Dermis blood vessel endothelial cell (primary cell): ENCODE data around the gene BACE2. TPM values are rescaled to one million over a fixed set of nuclear protein-coding genes. Genes with fewer than 3 reads are reported as not detected.
"Not testable (repeated sequence)": the region's sequence is repeated elsewhere in the genome, so short reads cannot be mapped to it uniquely, and the experiment has no call there.

Source experiments
- DNase-seq: peaks from one replicate; pipeline ENCODE4 v3.0.0; 2010
- total RNA-seq: library from RNA; depleted of rRNA; stranded (reverse); fragments of >200 nt; gene quantifications from 2 replicates; pipeline ENCODE4 v1.2.3, GENCODE V29; 2014

Gene BACE2
- total RNA-seq, 1 donor from 2014 or later, result 696 TPM

DNA sequence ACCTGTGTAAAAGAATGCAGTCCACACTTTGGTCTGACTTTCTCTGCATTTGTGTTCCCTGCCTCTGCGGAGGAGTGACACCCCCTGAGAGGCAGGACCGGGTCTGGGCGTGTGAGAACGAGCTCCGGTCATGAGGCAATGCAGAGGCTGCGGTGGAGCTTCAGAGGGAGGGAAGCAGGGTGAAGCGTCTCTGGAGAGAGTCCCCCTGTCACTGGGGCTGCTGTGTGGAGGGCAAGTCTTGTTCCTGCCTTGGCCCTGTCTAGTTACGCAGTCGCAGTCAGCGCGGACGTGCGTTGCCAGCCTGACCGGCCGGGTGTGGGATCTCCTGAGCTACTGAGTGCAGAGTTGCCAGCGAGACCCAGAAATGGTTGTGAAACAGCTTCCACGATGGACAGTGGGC lies 48.5 kb downstream of the BACE2 start:
- no peak for DNase-seq

GRCh38 chr21:41217671-41218385 lies 49.9 kb downstream of the BACE2 start:
- no peak for DNase-seq

- no peak for DNase-seq
Measured at GRCh38 chr21:41219498-41220207, 51.7 kb downstream of the BACE2 start.

- no peak for DNase-seq
Measured at GRCh38 chr21:41220208-41220733, 52.3 kb downstream of the BACE2 start.

DNA sequence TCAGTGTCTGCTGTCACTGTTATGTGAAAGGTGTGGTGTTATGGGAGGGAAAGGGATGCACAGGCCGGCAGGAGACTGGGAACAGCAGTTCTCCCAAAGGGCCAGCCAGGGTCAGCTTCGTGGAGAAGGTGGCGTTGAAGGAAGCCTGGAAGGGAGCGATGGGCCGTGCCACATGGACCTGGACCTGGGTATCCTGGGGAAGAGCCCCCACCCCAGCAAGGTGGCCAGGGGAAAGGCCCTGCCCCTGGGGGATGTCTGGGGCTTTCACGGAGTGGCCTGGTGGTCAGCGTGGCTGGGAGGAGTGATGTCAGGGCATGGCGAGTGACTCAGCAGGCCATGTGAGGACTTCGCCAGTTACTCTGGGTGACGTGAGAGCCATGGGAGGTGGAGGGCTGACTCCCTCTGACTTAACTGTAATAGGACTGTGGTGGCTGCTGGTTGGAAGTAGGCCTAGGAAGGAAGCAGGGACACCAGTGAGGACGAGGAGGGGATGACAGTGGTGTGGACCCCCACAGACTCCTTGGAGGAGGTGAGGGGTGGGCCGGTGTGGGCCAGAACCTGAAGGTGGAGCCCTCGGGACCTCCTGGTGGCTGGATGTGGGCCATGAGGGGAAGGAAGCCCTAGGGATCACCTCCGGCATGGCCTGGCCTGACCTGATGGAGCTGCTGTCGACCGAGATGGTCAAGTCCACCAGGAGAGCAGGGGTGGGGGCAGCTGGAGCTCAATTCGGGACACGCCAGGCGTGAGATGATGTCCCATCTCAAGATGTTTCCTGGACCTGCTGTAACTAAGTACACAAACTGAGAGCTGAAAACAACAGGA lies 54.5 kb downstream of the BACE2 start:
- peak; percentile 24 for DNase-seq

DNA sequence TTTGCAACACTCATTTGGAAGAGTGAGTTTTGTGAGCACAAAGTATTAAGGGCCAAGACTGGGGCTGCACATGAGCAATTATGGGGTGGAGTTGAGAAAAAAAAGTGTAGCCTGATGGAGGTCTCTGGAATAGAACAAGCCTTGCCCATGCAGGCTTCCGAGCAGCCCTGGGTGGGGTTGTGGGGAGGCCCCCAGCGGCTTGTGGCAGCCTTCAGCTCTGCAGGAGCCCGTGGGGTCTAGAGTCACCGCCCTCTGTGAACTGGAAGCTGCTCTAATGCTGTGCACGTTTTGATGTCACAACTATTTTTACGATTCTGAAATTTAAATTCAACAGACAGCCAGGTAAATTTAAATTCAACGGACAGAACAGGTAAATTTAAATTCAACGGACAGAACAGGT lies 58.9 kb downstream of the BACE2 start:
- DNase-seq, result no peak

GRCh38 chr21:41227357-41228005 lies 59.5 kb downstream of the BACE2 start:
- no peak for DNase-seq

- no peak for DNase-seq
Measured at GRCh38 chr21:41228006-41228370, 60.0 kb downstream of the BACE2 start.

DNA sequence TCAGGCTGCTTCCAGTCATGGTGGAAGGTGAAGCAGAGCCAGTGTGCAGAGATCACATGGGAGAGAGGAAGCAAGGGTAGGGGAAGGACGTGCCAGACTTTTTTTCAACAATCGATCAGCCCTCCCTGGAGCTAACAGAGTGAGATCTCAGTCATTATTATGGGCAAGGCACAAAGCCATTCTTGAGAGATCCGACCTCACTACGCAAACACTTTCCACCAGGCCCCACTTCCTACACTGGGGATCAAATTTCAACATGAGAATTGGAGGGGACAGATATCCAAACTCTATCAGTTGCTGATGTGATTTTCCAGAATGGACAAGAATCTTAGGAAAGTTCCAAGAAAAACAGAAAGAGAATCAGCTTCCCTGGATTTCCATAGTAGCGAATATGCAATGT lies 60.5 kb downstream of the BACE2 start:
- DNase-seq, result no peak

GRCh38 chr21:41228958-41229357 lies 61.0 kb downstream of the BACE2 start:
- no peak for DNase-seq

- DNase-seq, result no peak
Measured at GRCh38 chr21:41229509-41230248, 61.7 kb downstream of the BACE2 start.

DNA sequence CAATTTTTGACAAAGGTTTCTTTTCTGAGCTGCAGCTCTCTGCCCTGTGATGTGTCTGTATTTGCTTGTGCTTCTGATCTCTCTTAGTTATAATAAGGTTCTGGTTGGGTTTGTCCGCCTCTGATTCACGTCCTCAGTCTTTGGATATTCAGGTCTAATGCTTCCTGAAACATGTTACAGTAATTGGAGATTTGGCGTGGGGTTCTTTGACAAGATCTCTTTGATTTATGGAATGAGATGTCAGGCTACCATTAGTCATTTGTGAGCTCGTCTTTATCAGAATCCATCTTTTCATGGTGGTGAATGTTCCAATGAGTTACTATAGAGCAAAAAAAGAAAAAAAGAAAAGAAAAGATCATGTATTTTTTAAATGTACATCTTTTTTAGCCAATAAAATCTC lies 62.5 kb downstream of the BACE2 start:
- DNase-seq, result no peak

DNA sequence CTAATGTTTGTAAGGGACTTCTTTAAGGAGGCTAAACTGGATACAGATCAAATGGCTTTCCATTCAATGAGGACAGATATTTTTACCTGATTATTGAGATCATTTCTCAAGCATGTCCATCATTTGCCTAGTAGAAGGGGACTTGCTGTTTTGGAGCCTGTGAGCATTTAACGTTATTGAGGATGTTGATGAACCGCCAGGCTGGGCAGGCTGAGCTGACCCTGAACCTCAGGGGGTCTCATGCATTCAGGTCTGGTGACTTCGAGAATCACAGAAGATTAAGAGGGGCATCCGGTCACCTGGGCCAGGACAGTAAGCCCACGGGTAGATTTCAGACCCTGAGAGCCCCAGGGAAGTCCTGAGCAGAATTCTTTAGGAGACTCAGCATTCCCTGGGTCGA lies 63.1 kb downstream of the BACE2 start:
- no peak for DNase-seq

GRCh38 chr21:41232013-41232412 lies 64.1 kb downstream of the BACE2 start:
- DNase-seq, result no peak

DNA sequence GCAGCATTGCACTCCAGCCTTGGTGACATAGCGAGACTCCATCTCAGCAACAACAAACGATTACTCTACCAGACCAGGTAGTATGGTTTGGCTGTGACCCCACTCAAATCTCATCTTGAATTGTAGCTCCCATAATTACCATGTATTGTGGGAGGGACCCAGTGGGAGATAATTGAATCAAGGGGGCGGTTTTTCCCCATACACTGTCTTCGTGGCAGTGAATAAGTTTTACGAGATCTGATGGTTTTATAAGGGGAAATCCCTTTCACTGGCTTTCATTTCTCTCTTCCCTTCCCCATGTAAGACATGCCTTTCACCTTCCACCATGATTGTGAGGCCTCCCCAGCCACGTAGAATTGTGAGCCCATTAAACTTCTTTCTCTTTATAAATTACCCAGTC lies 66.0 kb downstream of the BACE2 start:
- DNase-seq, result no peak

- no peak for DNase-seq
Measured at GRCh38 chr21:41234569-41234968, 66.6 kb downstream of the BACE2 start.

- peak; percentile 46 for DNase-seq
Measured at GRCh38 chr21:41235201-41235600, 67.2 kb downstream of the BACE2 start.

DNA sequence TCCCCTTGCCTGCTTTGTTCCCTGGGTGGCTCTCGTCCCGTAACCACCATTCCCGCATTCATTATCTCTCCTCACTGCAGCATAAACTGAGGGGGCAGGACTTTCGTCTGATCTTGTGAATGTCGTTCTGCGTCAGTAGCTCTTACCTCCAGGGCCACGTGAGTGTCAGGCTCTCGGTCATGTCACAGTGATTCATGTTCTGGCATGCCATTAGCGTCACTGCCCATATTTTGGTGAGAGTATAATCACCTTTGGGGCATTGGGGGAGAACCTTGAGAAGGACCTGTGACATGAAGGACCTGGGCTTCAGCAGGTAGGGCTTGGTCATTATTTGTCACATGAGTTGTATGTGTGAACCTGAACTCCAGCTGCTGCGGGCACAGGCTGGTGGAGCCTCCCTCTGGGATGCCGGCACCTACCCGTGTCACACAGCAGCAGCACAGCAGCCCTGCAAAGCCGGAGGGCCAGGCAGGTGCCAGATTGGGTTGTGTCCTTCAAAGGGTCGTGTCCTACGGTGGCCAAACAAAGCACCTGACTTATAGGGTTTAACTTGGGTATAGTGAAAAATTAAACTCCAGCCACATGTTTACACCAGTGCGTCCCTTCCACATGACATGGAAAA lies 68.5 kb downstream of the BACE2 start:
- no peak for DNase-seq

DNA sequence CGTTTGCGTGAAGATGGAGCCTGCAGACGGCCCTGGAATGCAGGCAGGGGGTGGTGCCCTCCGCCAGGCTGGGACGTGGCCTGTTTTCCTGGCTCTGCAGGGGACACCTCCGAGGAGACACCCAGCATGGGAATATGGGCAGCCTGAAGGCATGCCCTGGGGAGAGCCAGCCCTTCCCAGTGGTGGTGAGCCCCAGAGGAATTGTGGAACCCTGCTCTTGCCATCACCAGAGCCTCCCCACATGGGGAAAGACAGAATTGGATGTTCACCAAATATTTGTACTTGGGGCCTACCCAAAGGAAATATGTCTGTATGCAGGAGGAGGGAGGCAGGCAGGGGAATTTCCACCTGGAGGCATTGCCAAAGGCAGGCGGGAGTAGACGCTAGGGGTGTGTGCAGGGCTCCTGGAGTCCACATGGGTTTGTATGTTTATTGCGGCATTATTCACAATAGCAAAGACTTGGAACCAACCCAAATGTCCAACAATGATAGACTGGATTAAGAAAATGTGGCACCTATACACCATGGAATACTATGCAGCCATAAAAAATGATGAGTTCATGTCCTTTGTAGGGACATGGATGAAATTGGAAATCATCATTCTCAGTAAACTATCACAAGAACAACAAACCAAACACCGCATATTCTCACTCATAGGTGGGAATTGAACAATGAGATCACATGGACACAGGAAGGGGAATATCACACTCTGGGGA lies 70.3 kb downstream of the BACE2 start:
- DNase-seq, result not testable (repeated sequence)

- DNase-seq, result no peak
Measured at GRCh38 chr21:41240040-41240439, 72.1 kb downstream of the BACE2 start.

DNA sequence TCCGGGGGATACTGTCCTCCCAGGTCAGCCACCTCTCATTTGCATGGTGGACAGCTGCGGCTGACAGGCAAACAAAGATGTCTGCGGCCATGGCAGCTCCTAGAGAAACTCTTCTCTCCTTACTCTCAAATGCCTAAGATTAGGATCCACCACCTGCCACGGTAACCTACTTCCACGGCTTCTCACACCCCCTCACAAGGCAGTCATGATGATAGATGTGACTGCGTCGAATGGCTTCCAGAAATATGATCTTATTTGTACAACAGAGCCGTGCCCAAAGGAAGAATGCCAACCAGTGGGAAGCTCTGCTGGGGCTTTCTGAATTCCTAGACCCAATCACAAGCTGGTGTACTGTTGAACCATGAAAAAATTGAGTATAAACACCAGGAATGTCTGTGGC lies 73.4 kb downstream of the BACE2 start:
- DNase-seq, result no peak
